ENCODE results near the gene S1PR4.

S1PR4 gene, protein sequence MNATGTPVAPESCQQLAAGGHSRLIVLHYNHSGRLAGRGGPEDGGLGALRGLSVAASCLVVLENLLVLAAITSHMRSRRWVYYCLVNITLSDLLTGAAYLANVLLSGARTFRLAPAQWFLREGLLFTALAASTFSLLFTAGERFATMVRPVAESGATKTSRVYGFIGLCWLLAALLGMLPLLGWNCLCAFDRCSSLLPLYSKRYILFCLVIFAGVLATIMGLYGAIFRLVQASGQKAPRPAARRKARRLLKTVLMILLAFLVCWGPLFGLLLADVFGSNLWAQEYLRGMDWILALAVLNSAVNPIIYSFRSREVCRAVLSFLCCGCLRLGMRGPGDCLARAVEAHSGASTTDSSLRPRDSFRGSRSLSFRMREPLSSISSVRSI

GRCh38 chr19:3178377-3178972, at the start of gene S1PR4:
TSS of gene S1PR4 (plus strand) at chr19:3178769. CDS start at chr19:3178793, 24 bp downstream.
- Histone ChIP-seq H3K27ac (ENCODE audit: low read depth in 2 of 2, low read length in 2 of 2) (peak within 1 kb of the TSS in 1 of 2 donors; percentile 80), H3K4me3 (ENCODE audit: low read length in 2 of 2) (peak within 1 kb of the TSS; percentile 52 to 65), H3K27me3 (ENCODE audit: control insufficient read depth in 2 of 2, insufficient read depth in 2 of 2, low read length in 2 of 2) (no peaks in the 10 kb centered on the region), H3K9me3 (ENCODE audit: control insufficient read depth in 2 of 2, low read length in 2 of 2) (no peaks in the 10 kb centered on the region), H3K36me3 (ENCODE audit: control insufficient read depth in 2 of 2, insufficient read depth in 2 of 2, low read length in 2 of 2) (no peaks in the 10 kb centered on the region), H3K9ac (ENCODE audit: low read depth in 1 of 2, low read length in 2 of 2) (peak within 1 kb of the TSS; percentile 43 to 56), H3K4me1 (ENCODE audit: control insufficient read depth in 2 of 2, insufficient read depth in 2 of 2, low read length in 2 of 2) (peaks cover 16 to 18% of the 10 kb centered on the region in 2 donors)

DNA sequence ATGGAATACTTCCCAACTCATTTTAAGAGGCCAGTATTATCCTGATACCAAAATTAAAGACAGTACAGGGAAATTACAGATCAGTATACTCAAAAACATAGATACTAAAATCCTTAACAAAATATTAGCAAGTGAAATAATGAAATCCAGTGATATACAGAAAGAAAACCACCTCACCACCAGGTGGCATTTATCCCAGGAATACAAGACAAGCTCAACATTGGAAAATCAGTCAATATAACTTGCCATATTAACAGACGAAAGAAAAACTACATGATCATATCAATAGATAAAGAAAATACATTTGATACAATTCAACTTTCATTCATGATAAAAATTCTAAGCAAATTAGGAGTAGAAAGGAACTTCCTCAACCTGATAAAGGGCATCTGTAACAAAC, 49.5 kb upstream of the S1PR4 start:
- no peaks in the 10 kb centered on the region for H3K4me1 ChIP-seq (ENCODE audit: control insufficient read depth in 2 of 2, insufficient read depth in 2 of 2, low read length in 2 of 2)
- H3K36me3 ChIP-seq (ENCODE audit: control insufficient read depth in 2 of 2, insufficient read depth in 2 of 2, low read length in 2 of 2) = no peaks in the 10 kb centered on the region
- H3K9ac ChIP-seq (ENCODE audit: low read depth in 1 of 2, low read length in 2 of 2) = no peak overlapping the region
- no peaks in the 10 kb centered on the region for H3K9me3 ChIP-seq (ENCODE audit: control insufficient read depth in 2 of 2, low read length in 2 of 2)
- H3K27ac ChIP-seq (ENCODE audit: low read depth in 2 of 2, low read length in 2 of 2) = no peak overlapping the region
- no peak overlapping the region for H3K4me3 ChIP-seq (ENCODE audit: low read length in 2 of 2)
- no peaks in the 10 kb centered on the region for H3K27me3 ChIP-seq (ENCODE audit: control insufficient read depth in 2 of 2, insufficient read depth in 2 of 2, low read length in 2 of 2)

- Histone ChIP-seq H3K9me3 (ENCODE audit: control insufficient read depth in 2 of 2, low read length in 2 of 2) (no peaks in the 10 kb centered on the region), H3K9ac (ENCODE audit: low read depth in 1 of 2, low read length in 2 of 2) (no peak overlapping the region), H3K4me1 (ENCODE audit: control insufficient read depth in 2 of 2, insufficient read depth in 2 of 2, low read length in 2 of 2) (no peaks in the 10 kb centered on the region), H3K27ac (ENCODE audit: low read depth in 2 of 2, low read length in 2 of 2) (no peak overlapping the region), H3K27me3 (ENCODE audit: control insufficient read depth in 2 of 2, insufficient read depth in 2 of 2, low read length in 2 of 2) (no peaks in the 10 kb centered on the region), H3K4me3 (ENCODE audit: low read length in 2 of 2) (no peak overlapping the region), H3K36me3 (ENCODE audit: control insufficient read depth in 2 of 2, insufficient read depth in 2 of 2, low read length in 2 of 2) (no peaks in the 10 kb centered on the region)
Measured at GRCh38 chr19:3131168-3131567, 47.4 kb upstream of the S1PR4 start.

- H3K27me3 ChIP-seq (ENCODE audit: control insufficient read depth in 2 of 2, insufficient read depth in 2 of 2, low read length in 2 of 2) = no peaks in the 10 kb centered on the region
- H3K27ac ChIP-seq (ENCODE audit: low read depth in 2 of 2, low read length in 2 of 2) = peak overlapping the region; percentile 55 to 58
- H3K4me3 ChIP-seq (ENCODE audit: low read length in 2 of 2) = peak overlapping the region in 1 of 2 donors; percentile 23
- no peaks in the 10 kb centered on the region for H3K9me3 ChIP-seq (ENCODE audit: control insufficient read depth in 2 of 2, low read length in 2 of 2)
- H3K9ac ChIP-seq (ENCODE audit: low read depth in 1 of 2, low read length in 2 of 2) = no peak overlapping the region
- H3K36me3 ChIP-seq (ENCODE audit: control insufficient read depth in 2 of 2, insufficient read depth in 2 of 2, low read length in 2 of 2) = no peaks in the 10 kb centered on the region
- no peaks in the 10 kb centered on the region for H3K4me1 ChIP-seq (ENCODE audit: control insufficient read depth in 2 of 2, insufficient read depth in 2 of 2, low read length in 2 of 2)
Measured at GRCh38 chr19:3132971-3133792, 45.4 kb upstream of the S1PR4 start.

DNA sequence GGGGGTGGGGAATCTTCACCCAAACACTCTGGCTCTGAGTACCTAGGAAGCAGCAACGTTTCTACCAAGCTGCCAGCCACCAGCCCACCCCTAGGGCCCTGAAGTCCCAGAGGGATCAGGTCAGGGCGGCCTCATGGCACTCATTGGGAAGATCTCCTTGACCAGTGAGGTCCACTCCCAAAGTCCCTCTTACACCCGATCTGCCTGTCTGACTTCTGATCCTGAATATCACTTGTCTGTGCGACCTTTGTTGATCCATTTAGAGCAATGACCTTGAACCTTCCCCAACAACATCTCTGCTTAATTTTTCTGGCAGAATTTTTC, 44.8 kb upstream of the S1PR4 start:
- H3K36me3 ChIP-seq (ENCODE audit: control insufficient read depth in 2 of 2, insufficient read depth in 2 of 2, low read length in 2 of 2) = no peaks in the 10 kb centered on the region
- no peak overlapping the region for H3K4me3 ChIP-seq (ENCODE audit: low read length in 2 of 2)
- no peaks in the 10 kb centered on the region for H3K9me3 ChIP-seq (ENCODE audit: control insufficient read depth in 2 of 2, low read length in 2 of 2)
- H3K9ac ChIP-seq (ENCODE audit: low read depth in 1 of 2, low read length in 2 of 2) = no peak overlapping the region
- peak overlapping the region; percentile 43 to 55 for H3K27ac ChIP-seq (ENCODE audit: low read depth in 2 of 2, low read length in 2 of 2)
- H3K4me1 ChIP-seq (ENCODE audit: control insufficient read depth in 2 of 2, insufficient read depth in 2 of 2, low read length in 2 of 2) = no peaks in the 10 kb centered on the region
- H3K27me3 ChIP-seq (ENCODE audit: control insufficient read depth in 2 of 2, insufficient read depth in 2 of 2, low read length in 2 of 2) = no peaks in the 10 kb centered on the region

DNA sequence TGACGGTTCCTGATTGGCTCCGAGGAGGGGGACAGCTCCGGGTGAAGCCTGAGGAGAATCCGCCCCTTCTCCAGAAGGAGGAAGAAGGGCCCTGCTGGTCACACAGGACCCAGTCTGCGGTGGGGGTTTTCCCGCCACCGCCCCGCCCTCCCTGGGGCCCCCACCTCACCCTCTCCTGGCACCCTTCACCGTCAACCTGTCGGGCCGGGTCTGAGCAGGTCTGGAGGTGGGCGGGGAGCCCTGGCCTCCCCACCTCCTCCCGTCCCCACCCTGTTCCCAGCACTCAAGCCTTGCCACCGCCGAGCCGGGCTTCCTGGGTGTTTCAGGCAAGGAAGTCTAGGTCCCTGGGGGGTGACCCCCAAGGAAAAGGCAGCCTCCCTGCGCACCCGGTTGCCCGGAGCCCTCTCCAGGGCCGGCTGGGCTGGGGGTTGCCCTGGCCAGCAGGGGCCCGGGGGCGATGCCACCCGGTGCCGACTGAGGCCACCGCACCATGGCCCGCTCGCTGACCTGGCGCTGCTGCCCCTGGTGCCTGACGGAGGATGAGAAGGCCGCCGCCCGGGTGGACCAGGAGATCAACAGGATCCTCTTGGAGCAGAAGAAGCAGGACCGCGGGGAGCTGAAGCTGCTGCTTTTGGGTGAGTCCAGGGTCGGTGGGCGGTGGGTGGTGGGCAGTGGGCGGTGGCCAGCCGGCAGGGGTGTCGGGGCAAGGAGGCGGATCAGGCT, 42.4 kb upstream of the S1PR4 start, which contains the start of gene GNA15:
Gene GNA15, plus strand, starts transcription at position 73 of the 723 bp plus-strand sequence. Its CDS starts 418 bp downstream, at position 491.
- H3K9ac ChIP-seq (ENCODE audit: low read depth in 1 of 2, low read length in 2 of 2) = peak within 1 kb of the TSS; percentile 56 to 76
- peak within 1 kb of the TSS; percentile 37 to 59 for H3K4me3 ChIP-seq (ENCODE audit: low read length in 2 of 2)
- peak within 1 kb of the TSS; percentile 48 to 52 for H3K27ac ChIP-seq (ENCODE audit: low read depth in 2 of 2, low read length in 2 of 2)

GRCh38 chr19:3136684-3137055, 41.9 kb upstream of the S1PR4 start:
- Histone ChIP-seq H3K9me3 (ENCODE audit: control insufficient read depth in 2 of 2, low read length in 2 of 2) (no peaks in the 10 kb centered on the region), H3K4me1 (ENCODE audit: control insufficient read depth in 2 of 2, insufficient read depth in 2 of 2, low read length in 2 of 2) (peaks cover 2% of the 10 kb centered on the region in 2 donors), H3K9ac (ENCODE audit: low read depth in 1 of 2, low read length in 2 of 2) (peak overlapping the region in 1 of 2 donors; percentile 56)

More for the DNA sequence above, 42.4 kb upstream of the S1PR4 start, which contains the start of gene GNA15:
- no peaks in the 10 kb centered on the region for H3K36me3 ChIP-seq (ENCODE audit: control insufficient read depth in 2 of 2, insufficient read depth in 2 of 2, low read length in 2 of 2)
- no peaks in the 10 kb centered on the region for H3K27me3 ChIP-seq (ENCODE audit: control insufficient read depth in 2 of 2, insufficient read depth in 2 of 2, low read length in 2 of 2)
- no peaks in the 10 kb centered on the region for H3K4me1 ChIP-seq (ENCODE audit: control insufficient read depth in 2 of 2, insufficient read depth in 2 of 2, low read length in 2 of 2)
- no peaks in the 10 kb centered on the region for H3K9me3 ChIP-seq (ENCODE audit: control insufficient read depth in 2 of 2, low read length in 2 of 2)

DNA sequence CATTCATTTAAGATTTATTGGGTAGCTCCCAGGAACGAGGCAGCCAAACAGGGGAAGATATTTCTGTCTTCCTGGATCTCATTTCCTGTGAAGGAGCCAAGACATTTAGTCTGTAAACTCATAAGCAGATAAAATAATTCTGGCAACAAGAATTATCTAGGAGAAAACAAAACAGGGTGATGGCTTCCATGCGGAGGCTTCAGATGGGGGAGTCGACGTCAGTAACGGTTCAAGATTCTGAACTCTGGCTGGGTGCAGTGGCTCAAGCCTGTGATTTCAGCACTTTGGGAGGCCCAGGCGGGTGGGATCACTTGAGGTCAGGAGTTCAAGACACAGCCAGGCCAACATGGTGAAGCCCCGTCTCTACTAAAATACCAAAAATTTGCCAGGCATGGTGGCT, 41.5 kb upstream of the S1PR4 start:
- H3K4me1 ChIP-seq (ENCODE audit: control insufficient read depth in 2 of 2, insufficient read depth in 2 of 2, low read length in 2 of 2) = peaks cover 5% of the 10 kb centered on the region in 2 donors

More at GRCh38 chr19:3136684-3137055, 41.9 kb upstream of the S1PR4 start:
- Histone ChIP-seq H3K27ac (ENCODE audit: low read depth in 2 of 2, low read length in 2 of 2) (peak overlapping the region in 1 of 2 donors; percentile 48), H3K27me3 (ENCODE audit: control insufficient read depth in 2 of 2, insufficient read depth in 2 of 2, low read length in 2 of 2) (no peaks in the 10 kb centered on the region), H3K36me3 (ENCODE audit: control insufficient read depth in 2 of 2, insufficient read depth in 2 of 2, low read length in 2 of 2) (no peaks in the 10 kb centered on the region), H3K4me3 (ENCODE audit: low read length in 2 of 2) (peak overlapping the region; percentile 37 to 59)

DNA sequence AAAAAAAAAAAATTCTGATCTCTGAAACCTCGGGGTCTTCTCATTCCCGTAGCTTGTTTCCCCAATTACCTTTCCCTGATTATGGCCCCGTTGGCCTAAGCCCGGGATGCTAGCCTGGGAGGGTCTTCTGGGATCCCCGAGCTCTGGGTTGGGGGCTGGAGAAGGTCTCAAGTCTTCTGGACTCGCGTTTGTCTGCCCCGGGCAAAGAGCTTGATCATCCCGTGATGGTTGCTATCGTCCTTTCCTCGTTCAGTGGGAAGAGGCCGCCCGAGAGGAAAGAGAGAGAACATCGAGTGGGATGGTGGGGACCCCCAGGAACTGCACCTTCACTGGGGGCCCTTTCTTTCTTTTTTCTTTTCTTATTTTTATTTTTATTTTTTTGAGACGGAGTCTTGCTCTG, 40.3 kb upstream of the S1PR4 start:
- Histone ChIP-seq H3K9ac (ENCODE audit: low read depth in 1 of 2, low read length in 2 of 2) (no peak overlapping the region), H3K4me1 (ENCODE audit: control insufficient read depth in 2 of 2, insufficient read depth in 2 of 2, low read length in 2 of 2) (peaks cover 5 to 8% of the 10 kb centered on the region in 2 donors), H3K9me3 (ENCODE audit: control insufficient read depth in 2 of 2, low read length in 2 of 2) (no peaks in the 10 kb centered on the region), H3K27ac (ENCODE audit: low read depth in 2 of 2, low read length in 2 of 2) (no peak overlapping the region), H3K27me3 (ENCODE audit: control insufficient read depth in 2 of 2, insufficient read depth in 2 of 2, low read length in 2 of 2) (no peaks in the 10 kb centered on the region), H3K36me3 (ENCODE audit: control insufficient read depth in 2 of 2, insufficient read depth in 2 of 2, low read length in 2 of 2) (no peaks in the 10 kb centered on the region), H3K4me3 (ENCODE audit: low read length in 2 of 2) (no peak overlapping the region)

More for the DNA sequence above, 41.5 kb upstream of the S1PR4 start:
- no peak overlapping the region for H3K27ac ChIP-seq (ENCODE audit: low read depth in 2 of 2, low read length in 2 of 2)
- H3K27me3 ChIP-seq (ENCODE audit: control insufficient read depth in 2 of 2, insufficient read depth in 2 of 2, low read length in 2 of 2) = no peaks in the 10 kb centered on the region
- H3K9me3 ChIP-seq (ENCODE audit: control insufficient read depth in 2 of 2, low read length in 2 of 2) = no peaks in the 10 kb centered on the region
- H3K9ac ChIP-seq (ENCODE audit: low read depth in 1 of 2, low read length in 2 of 2) = no peak overlapping the region
- H3K4me3 ChIP-seq (ENCODE audit: low read length in 2 of 2) = peak overlapping the region in 1 of 2 donors; percentile 37
- H3K36me3 ChIP-seq (ENCODE audit: control insufficient read depth in 2 of 2, insufficient read depth in 2 of 2, low read length in 2 of 2) = no peaks in the 10 kb centered on the region

Data from mucosa of rectum (tissue), 2 donors.